EL (cell line): Measurements from ENCODE around the gene OR2A42.
"Not testable (repeated sequence)": the region's sequence is repeated elsewhere in the genome, so short reads cannot be mapped to it uniquely, and the experiment has no call there.

ENCODE experiments used
- DNase-seq: peaks from one replicate; pipeline ENCODE4 v3.0.0-alpha.2; 2016

Gene OR2A42, protein sequence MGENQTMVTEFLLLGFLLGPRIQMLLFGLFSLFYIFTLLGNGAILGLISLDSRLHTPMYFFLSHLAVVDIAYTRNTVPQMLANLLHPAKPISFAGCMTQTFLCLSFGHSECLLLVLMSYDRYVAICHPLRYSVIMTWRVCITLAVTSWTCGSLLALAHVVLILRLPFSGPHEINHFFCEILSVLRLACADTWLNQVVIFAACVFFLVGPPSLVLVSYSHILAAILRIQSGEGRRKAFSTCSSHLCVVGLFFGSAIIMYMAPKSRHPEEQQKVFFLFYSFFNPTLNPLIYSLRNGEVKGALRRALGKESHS

DNA sequence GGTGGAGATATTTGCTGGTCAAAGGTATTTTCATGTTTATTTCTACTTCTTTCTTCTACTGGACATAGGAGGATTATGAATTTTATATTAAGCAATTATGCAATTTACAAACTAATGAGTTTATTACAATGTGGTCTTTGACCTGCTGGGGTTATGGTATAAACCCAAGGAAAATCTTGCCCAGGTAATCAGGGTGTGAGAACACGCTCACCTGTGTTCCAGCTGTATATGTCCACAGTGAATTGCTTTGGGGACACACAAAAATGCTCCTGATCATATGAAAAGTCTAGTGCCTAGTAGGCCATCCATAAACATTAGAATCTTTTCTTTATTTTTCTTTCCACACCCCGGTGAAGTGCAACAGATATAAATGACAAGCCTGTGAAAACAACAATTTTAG, at the start of gene OR2A42:
OR2A42 (minus strand) TSS at position 241 of the 400 bp plus-strand sequence. CDS start 6,762 bp downstream, outside the sequence.
- not testable (repeated sequence) for DNase-seq

DNA sequence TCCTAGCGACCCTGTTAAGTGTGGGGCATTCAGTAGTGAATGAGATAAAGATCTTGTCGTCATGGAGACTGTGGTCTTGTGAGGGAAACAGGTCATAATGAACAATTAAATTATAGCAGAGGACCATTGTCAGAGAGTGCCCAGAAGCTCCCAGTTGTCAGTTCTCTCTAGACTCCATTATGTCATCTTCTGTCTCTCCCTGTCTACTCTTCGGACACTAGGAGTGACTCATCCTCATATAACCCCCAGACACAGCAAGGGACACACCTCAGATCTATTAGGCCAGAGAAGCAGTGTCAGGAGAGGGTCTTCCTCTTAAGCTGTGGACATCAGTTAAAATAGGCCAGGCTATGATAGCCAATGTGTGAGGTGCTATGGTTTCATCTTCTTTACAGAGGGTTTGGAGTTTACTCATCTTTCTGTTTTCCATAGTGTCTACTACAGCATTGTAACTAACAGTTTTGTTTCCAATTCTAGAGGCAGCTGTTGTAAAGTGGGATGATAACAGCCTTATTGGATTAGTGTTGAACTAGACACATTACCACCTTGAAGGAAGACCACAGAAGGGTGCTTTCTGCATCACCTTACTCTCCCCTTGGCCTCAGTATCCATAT, 47.9 kb upstream of the OR2A42 start:
- DNase-seq = not testable (repeated sequence)

DNA sequence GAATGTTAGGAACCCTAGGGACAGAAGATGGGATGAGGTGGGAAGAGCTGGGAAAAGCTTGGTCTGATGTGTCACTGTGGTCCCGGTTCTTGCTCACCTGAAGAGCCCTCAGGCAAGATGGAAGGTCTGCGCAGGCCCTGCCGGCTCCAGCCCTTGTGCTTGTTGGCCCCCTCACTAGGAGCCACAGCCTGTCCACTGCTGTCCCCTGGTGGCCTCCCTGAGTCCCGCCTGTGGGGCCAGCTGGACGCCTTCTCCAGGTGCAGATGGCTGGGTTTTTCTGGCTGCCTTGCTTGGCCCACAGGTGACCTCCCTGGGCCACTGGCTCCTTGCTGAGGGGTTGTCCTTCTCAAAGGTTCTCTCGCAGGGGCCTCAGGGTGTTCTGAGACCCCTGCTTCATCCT, 44.3 kb upstream of the OR2A42 start:
- DNase-seq = not testable (repeated sequence)

DNA sequence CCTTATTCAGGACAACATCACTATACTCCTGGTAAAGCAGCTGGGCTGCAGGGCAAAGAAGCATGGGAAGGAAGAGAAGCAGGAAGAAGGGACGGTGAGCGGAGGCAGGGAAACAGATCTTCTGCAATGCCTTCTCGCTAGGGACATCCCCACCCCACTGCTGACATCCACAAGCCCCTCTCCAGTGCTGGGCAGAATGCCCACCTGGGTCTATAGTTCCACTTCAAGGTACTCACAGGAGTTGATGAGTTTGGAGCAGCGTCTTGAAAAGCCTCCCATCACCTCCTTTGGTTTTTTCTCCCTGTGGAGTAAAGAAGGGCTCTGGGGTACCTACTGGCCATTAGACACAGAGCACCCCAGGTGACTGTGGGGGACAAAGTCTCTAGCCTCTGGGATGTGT, 43.1 kb upstream of the OR2A42 start:
- not testable (repeated sequence) for DNase-seq

DNA sequence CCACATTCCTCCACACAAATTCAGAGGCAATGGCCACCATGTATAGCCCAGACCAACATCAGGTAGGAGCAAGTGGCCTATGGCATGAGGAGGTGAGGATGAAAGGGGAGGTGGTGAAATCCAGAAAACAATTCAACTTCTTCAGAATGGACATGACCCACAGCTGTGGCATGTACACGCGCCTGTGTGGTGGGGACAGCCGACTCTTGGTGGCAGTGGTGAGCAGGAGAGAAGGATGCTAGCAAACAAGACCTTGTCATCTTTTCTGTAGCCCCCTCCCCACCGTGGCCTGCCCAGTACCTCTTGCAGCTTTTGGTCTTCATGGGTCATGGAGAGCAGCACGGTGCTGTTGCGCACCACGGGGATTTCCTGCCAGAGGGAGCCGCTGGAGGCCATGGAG, 42.6 kb upstream of the OR2A42 start:
- not testable (repeated sequence) for DNase-seq

DNA sequence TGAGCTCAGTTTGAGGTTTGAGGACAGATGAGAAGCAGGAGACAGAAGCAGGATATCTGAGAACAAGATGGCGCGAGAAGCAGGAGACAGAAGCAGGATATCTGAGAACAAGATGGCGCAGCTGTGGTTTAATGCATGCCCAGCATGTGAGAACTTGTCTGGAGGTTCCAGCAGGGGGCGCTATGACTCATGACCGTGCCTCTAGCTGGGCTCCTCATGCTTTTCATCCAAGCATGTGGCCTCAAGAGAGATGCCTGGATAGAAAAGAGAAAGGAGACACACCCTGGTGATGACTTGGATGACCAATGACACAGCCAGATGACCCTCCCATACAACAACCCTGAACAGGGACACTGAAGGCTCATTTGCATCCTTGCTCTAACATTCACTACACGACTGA, 40.6 kb upstream of the OR2A42 start:
- not testable (repeated sequence) for DNase-seq

DNA sequence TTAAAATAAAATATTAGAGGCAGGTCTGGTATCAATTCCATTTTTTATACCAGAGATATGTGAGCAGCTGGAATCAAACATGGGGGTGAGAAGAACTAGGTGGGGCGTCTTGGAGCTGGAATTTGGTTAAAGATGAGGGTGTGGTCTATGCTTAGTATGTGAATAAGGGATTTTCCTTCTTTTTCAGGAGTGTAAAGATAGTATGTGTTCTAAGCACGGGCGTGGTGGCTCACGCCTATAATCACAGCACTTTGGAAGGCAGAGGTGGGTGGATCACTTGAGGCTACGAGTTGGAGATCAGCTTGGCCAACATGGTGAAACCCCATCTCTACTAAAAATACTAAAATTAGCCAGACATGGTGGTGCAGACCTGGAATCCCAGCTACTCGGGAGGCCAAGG, 35.9 kb upstream of the OR2A42 start:
- not testable (repeated sequence) for DNase-seq

DNA sequence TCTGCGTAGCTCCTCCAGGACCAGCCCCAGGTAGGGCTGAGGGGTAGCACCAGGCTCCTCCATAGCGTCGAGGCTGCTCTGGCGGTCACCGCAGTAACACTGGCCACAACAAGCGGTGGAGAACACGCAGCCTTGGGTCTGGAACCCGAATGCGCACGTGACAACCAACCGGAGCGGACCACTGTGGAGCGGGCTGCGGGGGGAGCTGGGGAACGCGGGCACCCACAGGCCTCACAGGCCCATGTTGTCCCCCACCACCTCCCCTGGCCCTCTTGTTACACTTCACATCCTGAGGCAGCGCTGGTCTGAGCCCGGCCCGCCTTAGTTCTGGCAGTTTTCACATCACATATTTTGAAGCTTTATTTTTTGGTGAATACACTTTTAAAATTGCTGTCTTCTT, 29.8 kb upstream of the OR2A42 start, which contains the start of gene CTAGE8:
CTAGE8 (minus strand) TSS at position 101 of the 400 bp plus-strand sequence; CDS start at position 63, 38 bp downstream.
- DNase-seq = not testable (repeated sequence)

DNA sequence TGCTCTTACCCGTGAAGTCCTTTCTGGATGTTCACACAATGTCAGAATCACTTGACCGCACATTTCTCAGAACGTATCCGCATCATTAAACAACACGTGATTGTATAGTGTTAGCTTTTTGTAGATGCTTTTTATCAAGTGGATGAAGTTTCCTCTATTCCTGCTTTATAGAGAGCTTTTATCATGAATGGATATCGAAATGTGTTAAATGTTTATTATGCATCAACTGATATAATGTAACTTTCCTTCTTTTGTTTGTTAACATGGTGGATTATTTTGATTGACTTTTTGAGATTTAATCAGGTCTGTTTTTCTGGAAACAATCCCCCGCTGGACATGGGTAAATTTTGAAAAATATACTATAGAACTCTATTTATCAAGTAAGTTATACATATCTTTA, 25.3 kb upstream of the OR2A42 start, which contains the start of gene OR2A7:
OR2A7 (minus strand) TSS at position 101 of the 400 bp plus-strand sequence. CDS start 5,164 bp downstream, outside the sequence.
- DNase-seq = not testable (repeated sequence)

DNA sequence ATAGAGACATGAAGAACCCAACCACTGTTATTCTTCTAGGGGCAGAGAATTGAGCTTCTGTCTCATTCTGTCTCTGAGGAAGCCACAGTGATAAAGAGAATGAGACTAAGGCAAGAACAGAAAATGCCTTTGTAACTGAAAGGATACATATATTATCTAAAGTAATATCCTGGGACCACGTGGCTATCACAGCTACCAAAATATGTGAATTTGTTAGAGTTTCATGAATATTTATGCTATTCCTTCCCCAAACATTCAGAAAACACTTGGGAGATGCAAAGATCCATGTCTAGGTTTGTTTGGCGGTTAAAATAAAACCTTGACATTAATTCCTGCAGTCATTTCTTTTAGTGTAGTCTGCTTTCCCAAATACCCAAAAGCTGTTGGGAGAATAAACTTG, 22.7 kb upstream of the OR2A42 start:
- not testable (repeated sequence) for DNase-seq

DNA sequence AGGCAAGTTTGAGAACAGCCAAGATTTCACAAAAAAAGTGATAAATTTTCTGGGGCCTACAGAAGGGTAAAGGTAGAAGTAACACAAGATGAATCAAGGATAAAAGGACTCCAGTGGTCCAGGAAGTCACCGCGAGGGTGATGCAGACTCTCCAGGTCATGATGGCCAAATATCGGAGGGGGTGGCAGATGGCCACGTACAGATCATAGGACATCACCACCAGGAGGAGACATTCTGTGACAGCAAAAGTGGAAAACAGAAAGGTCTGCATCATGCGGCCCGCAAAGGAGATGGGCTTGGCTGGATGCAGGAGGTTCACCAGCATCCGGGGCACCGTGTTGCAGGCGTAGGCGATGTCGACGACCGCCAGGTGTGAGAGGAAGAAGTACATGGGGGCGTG, 19.7 kb upstream of the OR2A42 start:
- DNase-seq = not testable (repeated sequence)

DNA sequence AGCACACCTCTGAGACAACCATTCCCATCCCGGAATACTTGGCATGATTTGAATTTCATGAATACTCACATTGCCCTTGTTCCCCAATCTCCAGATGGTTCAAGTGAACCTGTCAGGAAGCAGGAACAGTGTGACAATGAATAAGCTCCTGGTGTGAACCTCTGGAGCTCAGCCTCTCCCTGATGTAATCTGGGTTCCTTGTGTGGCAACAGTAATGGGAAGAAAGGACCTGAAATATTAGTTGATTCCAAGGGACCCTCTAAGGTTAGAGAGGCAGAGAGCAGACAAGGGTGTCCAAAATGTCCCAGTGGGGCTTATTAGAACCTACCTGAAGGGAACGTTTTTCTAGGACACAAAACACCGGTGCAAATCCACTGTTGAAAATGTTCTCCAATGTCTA, 16.7 kb upstream of the OR2A42 start:
- DNase-seq = no peak

DNA sequence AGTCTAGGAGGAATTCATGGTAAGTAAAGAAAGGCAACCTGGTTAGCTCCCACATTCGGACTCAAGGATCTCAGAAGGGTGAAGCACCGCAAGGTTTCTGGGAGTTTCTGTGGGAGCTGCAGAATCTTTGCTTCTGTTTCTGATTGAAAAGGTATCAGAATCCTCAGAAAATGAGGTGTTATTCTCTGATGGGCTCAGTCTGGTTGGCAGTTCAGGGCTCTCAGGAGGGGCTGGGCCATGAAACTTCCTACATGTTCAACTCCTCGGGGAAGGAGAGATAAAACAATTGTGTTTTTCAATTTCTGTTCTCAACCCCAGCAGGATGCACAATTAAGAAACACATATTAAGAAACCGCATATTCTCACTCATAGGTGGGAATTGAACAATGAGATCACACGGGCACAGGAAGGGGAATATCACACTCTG, 16.1 kb upstream of the OR2A42 start:
- no peak for DNase-seq

DNA sequence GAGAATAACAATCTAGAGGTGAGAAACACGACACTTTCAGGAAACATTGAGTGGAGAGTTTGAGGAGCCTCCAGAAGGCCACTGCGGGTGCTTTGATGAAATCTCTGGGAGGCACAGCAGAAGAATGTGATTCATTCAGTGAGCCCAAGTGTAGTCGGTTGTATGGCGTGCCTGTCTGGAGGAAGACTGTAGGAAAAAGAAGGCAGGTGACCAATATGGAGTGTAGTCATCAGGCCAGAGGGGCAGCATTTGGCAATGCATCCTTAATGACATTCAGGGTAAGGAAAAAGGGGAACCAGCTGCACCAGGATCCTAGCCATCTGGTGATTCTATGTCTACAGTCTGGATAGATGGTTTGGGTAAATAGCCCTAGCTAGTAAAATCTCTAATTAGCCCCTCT, 12.9 kb upstream of the OR2A42 start:
- DNase-seq = not testable (repeated sequence)

DNA sequence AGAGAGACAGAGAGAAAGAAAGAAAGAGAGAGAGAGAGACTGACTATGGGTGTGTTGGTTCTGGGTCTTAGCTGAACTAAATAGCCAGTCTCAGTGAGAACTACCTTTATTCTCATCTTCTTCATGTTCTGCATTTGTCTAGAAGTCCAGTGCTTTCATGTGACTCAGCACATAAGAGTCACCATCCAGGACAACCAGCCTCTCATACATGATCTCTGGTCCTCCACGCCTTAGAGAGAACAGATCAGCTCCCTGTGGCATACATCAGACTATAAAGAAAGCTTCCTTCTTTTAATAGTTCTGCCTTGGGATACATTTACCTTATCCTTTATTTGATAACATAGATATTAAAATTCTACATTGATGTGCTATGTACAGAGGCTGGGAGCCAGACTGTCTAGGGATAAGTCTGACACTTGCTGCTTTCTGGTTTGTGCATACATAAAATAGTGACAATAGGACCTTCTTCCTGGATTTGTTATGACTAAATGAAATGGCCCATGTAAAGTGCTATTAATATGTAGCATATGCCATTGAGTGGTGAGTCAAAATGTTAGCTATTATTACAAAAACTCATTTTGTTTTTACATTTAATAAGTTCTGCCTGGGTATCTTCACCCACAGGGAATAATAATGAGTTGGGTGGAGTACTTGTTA, 8.4 kb upstream of the OR2A42 start:
- DNase-seq = not testable (repeated sequence)

DNA sequence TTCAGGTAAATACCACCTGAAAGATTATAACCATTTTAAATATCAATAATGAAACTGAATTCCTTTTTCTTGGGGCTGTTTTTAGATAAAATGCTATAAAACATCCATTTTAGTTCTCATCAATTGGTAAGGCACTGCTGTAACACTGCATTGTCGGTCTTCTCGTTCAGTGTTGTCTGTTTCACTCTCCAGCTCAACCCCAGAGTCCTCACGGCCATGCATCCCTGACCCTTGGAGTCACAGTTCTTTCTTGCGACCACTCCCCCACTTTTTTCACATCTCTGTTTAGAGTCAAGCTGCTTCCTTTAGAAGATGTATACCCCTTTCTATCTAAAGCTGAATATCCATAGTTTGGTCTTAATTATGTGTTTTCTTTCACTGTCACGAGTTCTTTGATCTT, 7.6 kb upstream of the OR2A42 start:
- not testable (repeated sequence) for DNase-seq

DNA sequence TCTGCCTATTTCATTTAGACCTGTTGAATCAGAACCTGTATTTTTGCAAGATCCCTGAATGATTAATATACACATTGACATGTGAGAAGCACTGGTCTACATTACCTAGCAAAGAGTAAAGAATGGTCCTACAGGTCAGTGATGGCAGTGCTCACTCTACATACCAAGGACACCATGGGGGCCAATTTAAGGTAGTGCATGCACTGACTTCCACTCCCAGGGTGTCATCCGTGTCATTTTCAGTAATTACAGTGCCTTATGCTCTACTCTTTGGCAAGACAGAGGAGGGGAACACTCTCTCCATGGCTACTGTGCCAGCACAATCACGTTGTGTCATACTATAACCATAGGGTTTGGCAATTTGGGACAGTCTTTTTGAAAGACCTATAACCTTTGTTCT, 6.0 kb upstream of the OR2A42 start:
- not testable (repeated sequence) for DNase-seq

DNA sequence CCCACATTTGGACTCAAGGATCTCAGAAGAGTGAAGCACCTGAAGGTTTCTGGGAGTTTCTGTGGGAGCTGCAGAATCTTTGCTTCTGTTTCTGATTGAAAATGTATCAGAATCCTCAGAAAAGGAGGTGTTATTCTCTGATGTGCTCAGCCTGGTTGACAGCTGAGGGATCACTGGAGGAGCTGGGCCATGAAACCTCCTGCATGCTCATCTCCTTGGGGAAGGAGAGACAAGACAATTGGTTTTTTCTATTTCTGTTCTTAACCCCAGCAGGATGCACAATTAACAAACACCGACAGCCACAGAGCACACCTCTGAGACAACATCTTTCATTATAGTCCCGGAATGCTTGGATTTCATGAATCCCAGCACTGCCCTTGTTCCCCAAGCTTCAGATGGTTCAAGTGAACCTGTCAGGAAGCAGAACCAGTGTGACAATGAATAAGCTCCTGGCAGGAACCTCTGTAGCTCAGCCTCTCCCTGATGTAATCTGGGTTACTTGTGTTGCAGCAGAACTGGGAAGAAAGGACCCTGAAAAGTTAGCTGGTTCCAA, 799 bp downstream of the OR2A42 start:
- DNase-seq = not testable (repeated sequence)

DNA sequence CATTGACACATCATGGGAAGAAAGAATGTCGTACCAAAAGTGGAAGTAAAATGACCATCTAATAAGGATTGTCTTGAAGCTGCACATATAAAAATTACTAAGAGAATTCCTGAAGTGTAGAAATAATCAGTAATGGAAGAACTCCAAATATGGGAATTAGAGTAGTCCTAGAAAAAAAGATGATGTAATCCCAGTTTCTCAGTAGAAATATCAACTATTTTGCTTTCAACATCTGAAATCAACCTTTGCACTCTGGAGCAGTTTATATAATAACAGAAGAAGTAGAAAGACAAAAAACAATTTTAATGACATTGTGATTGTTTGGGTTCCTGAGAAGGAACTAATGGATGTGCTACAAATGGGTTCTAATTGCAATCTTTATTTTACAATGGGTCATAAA, 6.4 kb downstream of the OR2A42 start:
- DNase-seq = not testable (repeated sequence)

DNA sequence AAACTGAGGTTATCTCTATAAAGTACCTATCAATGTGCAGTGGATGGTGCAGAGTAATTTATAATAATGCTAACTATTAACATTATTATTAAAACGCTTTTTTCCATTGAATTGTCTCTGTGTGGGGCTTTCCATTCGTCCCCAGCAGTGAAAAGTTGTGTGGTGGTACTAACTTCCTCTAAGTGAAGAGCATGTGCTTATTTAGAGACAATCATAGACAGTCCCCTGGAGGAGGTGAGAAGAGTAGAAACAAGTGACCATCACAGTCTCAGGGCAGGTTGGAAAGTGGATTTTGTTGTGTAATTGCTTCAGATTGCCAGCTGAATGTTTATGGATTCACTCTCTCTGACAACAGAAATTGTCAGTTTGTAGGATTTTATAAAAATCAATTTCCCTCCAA, 8.4 kb downstream of the OR2A42 start:
- not testable (repeated sequence) for DNase-seq

DNA sequence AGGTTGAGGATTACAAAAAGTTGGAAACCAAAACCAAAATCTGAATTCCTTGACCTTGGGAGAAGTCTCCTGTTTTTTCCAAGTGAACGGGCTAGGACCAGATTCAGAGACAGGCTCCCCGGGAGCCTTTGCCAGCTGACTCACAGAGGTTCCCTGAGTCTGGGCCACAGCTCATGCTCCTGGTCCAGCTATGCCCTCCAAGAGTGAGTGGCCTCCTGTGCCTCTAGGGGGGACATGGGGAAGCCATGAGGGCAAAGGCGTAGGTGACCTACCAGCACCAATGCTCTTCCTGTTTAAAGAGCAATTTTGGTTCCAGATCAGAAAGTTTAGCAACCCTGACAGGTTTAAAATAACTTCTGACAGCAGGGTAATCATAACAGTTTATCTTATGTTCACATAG, 10.6 kb downstream of the OR2A42 start:
- not testable (repeated sequence) for DNase-seq

DNA sequence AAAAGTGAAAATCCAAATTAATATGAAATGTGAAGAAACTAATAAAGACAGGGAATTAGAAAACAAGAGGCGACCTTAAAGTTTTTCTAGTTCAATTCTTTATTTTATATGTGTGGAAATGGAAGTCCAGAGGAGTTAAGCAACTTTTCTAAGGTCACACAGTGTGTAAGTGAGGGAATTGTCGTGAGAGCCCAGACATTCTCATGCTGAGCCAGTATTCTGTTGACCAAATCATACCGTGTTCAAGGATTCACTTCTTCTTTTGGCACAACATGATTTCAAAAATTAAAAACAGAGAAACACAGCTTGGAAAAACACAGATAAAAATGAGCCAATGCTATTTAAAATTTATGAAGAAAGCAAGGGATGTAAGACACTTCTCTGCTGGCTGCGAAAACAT, 12.5 kb downstream of the OR2A42 start:
- DNase-seq = not testable (repeated sequence)

DNA sequence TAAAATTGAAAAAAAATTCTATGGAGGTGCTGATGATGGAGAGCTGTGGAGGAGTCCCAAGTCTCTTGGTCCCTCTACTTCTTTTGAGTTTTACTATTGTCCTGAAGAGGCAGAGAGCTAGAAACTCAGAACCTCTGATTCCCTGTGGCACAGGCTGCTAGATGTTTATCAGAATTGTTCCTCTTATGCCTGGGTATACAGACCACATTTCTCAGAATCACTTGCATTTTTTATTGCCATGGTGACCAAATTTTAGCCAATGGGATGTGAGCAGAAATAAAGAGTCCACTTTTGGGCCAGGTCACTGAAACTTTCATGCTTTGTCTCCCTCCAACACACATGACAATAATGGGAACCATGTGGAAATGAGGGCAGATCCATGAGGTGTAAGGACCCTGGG, 15.7 kb downstream of the OR2A42 start:
- DNase-seq = not testable (repeated sequence)
